HepG2 (cell line): ENCODE data around the gene TESK1. TPM values are rescaled to one million over a fixed set of nuclear protein-coding genes. Genes with fewer than 3 reads are reported as not detected.
A peak's percentile ranks its signal among the peaks of the same experiment; 100 is the strongest.

Experiments used
- MTA1 ChIP-seq: sonication (generic); formaldehyde crosslinking; IDR thresholded peaks from 2 replicates; pipeline ENCODE4 v1.4.0; 2020; ENCODE audit warnings: missing genetic modification reagents, mild to moderate bottlenecking, borderline replicate concordance
- PAF1 ChIP-seq: IDR thresholded peaks from 2 replicates; pipeline ENCODE4 v1.6.1; 2016; ENCODE audit warnings: missing genetic modification reagents, missing compliant biosample characterization
- PAXIP1 ChIP-seq: sonication (generic); formaldehyde crosslinking; conservative IDR thresholded peaks from 2 replicates; pipeline ENCODE4 v1.4.0; 2020; ENCODE audit warnings: mild to moderate bottlenecking, missing genetic modification reagents, moderate library complexity
- SAP130 ChIP-seq: IDR thresholded peaks from 2 replicates; pipeline ENCODE4 v1.6.1; 2016; ENCODE audit warnings: low read depth
- SETDB1 ChIP-seq: sonication (generic); formaldehyde crosslinking; IDR thresholded peaks from 2 replicates; pipeline ENCODE4 v1.5.1; 2020; ENCODE audit warnings: missing genetic modification reagents, mild to moderate bottlenecking, borderline replicate concordance
- TGIF2 ChIP-seq: IDR thresholded peaks from 2 replicates; pipeline ENCODE4 v1.6.1; 2016; ENCODE audit warnings: control low read depth, missing compliant biosample characterization
- THAP9 ChIP-seq: sonication (generic); formaldehyde crosslinking; IDR thresholded peaks from 2 replicates; pipeline ENCODE4; 2020; ENCODE audit warnings: missing genetic modification reagents, mild to moderate bottlenecking, borderline replicate concordance
- ZNF773 ChIP-seq: sonication (generic); formaldehyde crosslinking; IDR thresholded peaks from 2 replicates; pipeline ENCODE4 v1.4.0; 2020; ENCODE audit warnings: missing genetic modification reagents, borderline replicate concordance
- ZSCAN9 ChIP-seq: IDR thresholded peaks from 2 replicates; pipeline ENCODE4 v1.6.1; 2016; ENCODE audit warnings: borderline replicate concordance
- polyA plus RNA-seq, 8 experiments: library from polyadenylated mRNA; depleted of rRNA in 3 of 8; stranded (reverse) in 7 of 8; unstranded in 1 of 8; fragments of >200 nt; fragmentation: Illumina TruSeq in 4 of 8; extraction: Trizol in 4 of 8; gene quantifications; 2 replicates each; pipeline versions ENCODE4 v1.2.1 to v1.2.3, GENCODE V29; 2011 to 2016; ENCODE audit warnings: low read depth in 4 of 8, missing spikeins in 1 of 8, mixed read lengths in 1 of 8; ENCODE audit not compliant: insufficient read depth in 1 of 8
- total RNA-seq, 5 experiments: library from RNA; depleted of rRNA; stranded (reverse); fragments of >200 nt; fragmentation: Illumina TruSeq; extraction: Trizol; gene quantifications; 2 replicates each; pipeline ENCODE4 v1.2.3, GENCODE V29; 2016; ENCODE audit warnings: low read depth in 1 of 5

TESK1 gene
- total and polyA plus RNA-seq, 2 of the 13 experiments (the other 11 are each of a cell fraction or from before 2014, with no cell fraction given): 7.3 to 13.6 TPM

- 0 out of 2 replicates have a peak, but pooled peaks have one; percentile 40 for TF ChIP-seq THAP9
- no peak for TF ChIP-seq PAF1
- no peak for TF ChIP-seq TGIF2 (CRISPR knock-in tag)
- no peak for TF ChIP-seq SETDB1 (CRISPR knock-in tag)
- no peak for TF ChIP-seq ZNF773
- peak; percentile 41; the same call in 1 of the 2 replicates for TF ChIP-seq SAP130
- TF ChIP-seq PAXIP1: 0 out of 2 replicates have a peak, but pooled peaks have one; percentile 28
- TF ChIP-seq MTA1 (CRISPR knock-in tag): 0 out of 2 replicates have a peak, but pooled peaks have one; percentile 26
- TF ChIP-seq ZSCAN9: no peak
Observed at GRCh38 chr9:35563791-35564197, 41.3 kb upstream of the TESK1 start (continued).
